ENCODE measurements around the gene PEX11A. TPM values are rescaled to one million over a fixed set of nuclear protein-coding genes. Genes with fewer than 3 reads are reported as not detected.

Gene PEX11A
- total RNA-seq, 1 experiment from 2014 or later: 1.3 TPM

- Histone ChIP-seq H3K56ac (ENCODE audit: insufficient read length, low read depth, low read length) (no peak overlapping the region), H2BK5ac (ENCODE audit: insufficient read length, low read length) (no peak overlapping the region), H3K18ac (ENCODE audit: insufficient read length, low read depth, low read length) (no peak overlapping the region), H3K79me2 (ENCODE audit: insufficient read depth, low read length) (no peaks in the 10 kb centered on the region), H4K91ac (ENCODE audit: insufficient read length, low read depth, low read length) (no peak overlapping the region), H3K23ac (ENCODE audit: insufficient read length, low read depth, low read length) (no peak overlapping the region), H3K79me1 (ENCODE audit: insufficient read depth, low read depth, low read length, poor library complexity, severe bottlenecking) (no peaks in the 10 kb centered on the region), H3K23me2 (ENCODE audit: insufficient read length, low read depth, low read length, poor library complexity, severe bottlenecking) (no peaks in the 10 kb centered on the region), H3K4me1 (ENCODE audit: insufficient read depth, low read length) (no peaks in the 10 kb centered on the region), H3T11ph (ENCODE audit: low read length) (no peak overlapping the region), H2BK12ac (ENCODE audit: insufficient read length, low read depth, low read length) (no peak overlapping the region), H3K27me3 (ENCODE audit: insufficient read depth, low read length) (no peaks in the 10 kb centered on the region; the same call in 1 of the 2 replicates), H3K4me2 (ENCODE audit: insufficient read depth, insufficient read length, low read length) (no peak overlapping the region), H3K14ac (ENCODE audit: insufficient read depth, low read length) (no peak overlapping the region), H2BK120ac (ENCODE audit: low read depth, low read length, poor library complexity, severe bottlenecking) (no peak overlapping the region), H2AFZ (ENCODE audit: low read length) (no peak overlapping the region), H2BK20ac (ENCODE audit: low read depth, low read length, poor library complexity, severe bottlenecking) (no peak overlapping the region), H4K20me1 (ENCODE audit: control insufficient read depth, insufficient read depth, insufficient read length) (no peaks in the 10 kb centered on the region), H3K27ac (ENCODE audit: insufficient read length, low read depth, low read length) (no peak overlapping the region), H4K8ac (replicated peaks; ENCODE audit: insufficient read length, low read depth, low read length) (no peak overlapping the region), H3K9ac (ENCODE audit: extremely low read depth, insufficient read length, low read length) (no peak overlapping the region), H3K9me3 (ENCODE audit: control insufficient read depth, low read depth, low read length) (no peaks in the 10 kb centered on the region), H2BK15ac (ENCODE audit: low read depth, low read length) (no peak overlapping the region), H4K5ac (ENCODE audit: insufficient read length, low read depth, low read length) (no peak overlapping the region), H2AK5ac (ENCODE audit: insufficient read length, low read length) (no peak overlapping the region), H3K4ac (ENCODE audit: low read depth, low read length) (no peak overlapping the region)
- H3K27me3 Mint-ChIP-seq (ENCODE audit: low read depth): peaks cover 34% of the 10 kb centered on the region
- no peak for TF ChIP-seq CTCF (conservative IDR thresholded peaks at IDR 0.05)
- no peak overlapping the region for H3K4me3 Mint-ChIP-seq
- no peak for DNase-seq
- H3K9me3 Mint-ChIP-seq: no peaks in the 10 kb centered on the region
- no peaks in the 10 kb centered on the region; a peak in 1 of 7 replicates for H3K36me3 Mint-ChIP-seq (ENCODE audit: insufficient read depth in 1 of 3, low read depth in 3 of 3)
- WGBS (ENCODE audit: extremely low coverage, insufficient read length, low lambda C conversion rate): no CpG with 5 or more reads among the region's 3 CpGs
- no peak overlapping the region for H3K27ac Mint-ChIP-seq
- H3K4me1 Mint-ChIP-seq: peaks cover 13 to 19% of the 10 kb centered on the region in 2 experiments
These were observed 22.4 kb downstream of the PEX11A start for GRCh38 chr15:89668171-89668570.

Data from H9 (cell line).